Suprapubic skin (tissue), 4 donors: ENCODE measurements around the gene FOXO3. TPM values are rescaled to one million over a fixed set of nuclear protein-coding genes. Genes with fewer than 3 reads are reported as not detected.
A peak's percentile ranks its signal among the peaks of the same experiment; 100 is the strongest.
"Not testable (repeated sequence)": the region's sequence is repeated elsewhere in the genome, so short reads cannot be mapped to it uniquely, and the experiment has no call there.

Experiments used
- DNase-seq, 2 donors: peaks; one replicate each; pipeline ENCODE4 v3.0.0-alpha.2; 2019; ENCODE audit warnings: low spot score in 2 of 2
- H3K27ac ChIP-seq: fragments of 200-600 bp; sonication (generic); one replicate; pipeline ENCODE4 v1.5.1; 2019
- H3K27me3 ChIP-seq: fragments of 200-600 bp; sonication (generic); one replicate; pipeline ENCODE4 v1.5.1; 2019
- H3K36me3 ChIP-seq: fragments of 200-600 bp; sonication (generic); one replicate; pipeline ENCODE4 v1.5.1; 2019
- H3K4me1 ChIP-seq: fragments of 200-600 bp; sonication (generic); one replicate; pipeline ENCODE4 v1.5.1; 2019
- H3K4me3 ChIP-seq: fragments of 200-600 bp; sonication (generic); one replicate; pipeline ENCODE4 v1.5.1; 2019; ENCODE audit warnings: mild to moderate bottlenecking
- H3K9me3 ChIP-seq: fragments of 200-600 bp; sonication (generic); one replicate; pipeline ENCODE4 v1.5.1; 2019
- CTCF ChIP-seq, 2 donors: fragments of 200-600 bp in 1 of 2; fragments of 450-650 bp in 1 of 2; sonication (generic) in 1 of 2; IDR thresholded peaks; one replicate each; pipeline ENCODE4 v1.5.1; 2016 to 2019; ENCODE audit warnings: antibody characterized with exemption in 2 of 2, mild to moderate bottlenecking in 1 of 2, moderate library complexity in 1 of 2
- EP300 ChIP-seq: sonication (generic); formaldehyde crosslinking; IDR thresholded peaks from one replicate; pipeline ENCODE4 v1.6.1; 2017; ENCODE audit warnings: antibody characterized with exemption
- POLR2A ChIP-seq, 2 donors: fragments of 450-650 bp; IDR thresholded peaks; one replicate each; pipeline ENCODE4 v1.6.1; 2017; ENCODE audit warnings: antibody characterized with exemption in 2 of 2, mild to moderate bottlenecking in 2 of 2, moderate library complexity in 2 of 2
- POLR2AphosphoS5 ChIP-seq, 3 donors: sonication (generic); formaldehyde crosslinking; IDR thresholded peaks; one replicate each; pipeline ENCODE4 v1.6.1; 2017; ENCODE audit warnings: antibody characterized with exemption in 3 of 3
- WGBS: methylation state at CpG from one replicate; pipeline ENCODE4 v1.1.5; 2018; 5-methylcytosine and 5-hydroxymethylcytosine counted together
- total RNA-seq, 4 donors: library from RNA; depleted of rRNA; stranded (reverse); fragments of >200 nt; gene quantifications; one replicate each; pipeline ENCODE4 v1.1.0, GENCODE V29; 2016

Gene FOXO3
- total RNA-seq, 4 donors from 2014 or later = 103 to 141 (median 121) TPM

- WGBS = 55% methylated on average over 12 of the region's 12 CpGs
These were observed 95.3 kb downstream of the FOXO3 start for GRCh38 chr6:108655806-108656651.

GRCh38 chr6:108656836-108657235, 96.1 kb downstream of the FOXO3 start:
- DNase-seq = no peak
- Histone ChIP-seq H3K27me3 (no peaks in the 10 kb centered on the region), H3K4me1 (peaks cover 66% of the 10 kb centered on the region), H3K36me3 (no peaks in the 10 kb centered on the region), H3K4me3 (peak overlapping the region; percentile 23), H3K9me3 (no peaks in the 10 kb centered on the region), H3K27ac (peak overlapping the region; percentile 84)
- TF ChIP-seq POLR2AphosphoS5 (IDR thresholded peaks at IDR 0.05) = no peak
- TF ChIP-seq POLR2A (IDR thresholded peaks at IDR 0.05) = no peak
- no peak for TF ChIP-seq CTCF (IDR thresholded peaks at IDR 0.05)
- TF ChIP-seq EP300 = no peak
- 54% methylated on average over 2 of the region's 2 CpGs for WGBS

More at GRCh38 chr6:108655806-108656651, 95.3 kb downstream of the FOXO3 start:
- peaks cover 66% of the 10 kb centered on the region for H3K4me1 ChIP-seq
- no peak for TF ChIP-seq POLR2AphosphoS5 (IDR thresholded peaks at IDR 0.05)
- no peak for TF ChIP-seq CTCF (IDR thresholded peaks at IDR 0.05)
- no peak for TF ChIP-seq POLR2A (IDR thresholded peaks at IDR 0.05)
- no peak for TF ChIP-seq EP300
- DNase-seq = no peak
- H3K4me3 ChIP-seq = peak overlapping the region; percentile 23
- H3K27ac ChIP-seq = peak overlapping the region; percentile 84
- H3K36me3 ChIP-seq = no peaks in the 10 kb centered on the region
- H3K27me3 ChIP-seq = no peaks in the 10 kb centered on the region
- no peaks in the 10 kb centered on the region for H3K9me3 ChIP-seq

GRCh38 chr6:108658174-108658573, 97.5 kb downstream of the FOXO3 start:
- H3K4me1 ChIP-seq = peaks cover 54% of the 10 kb centered on the region
- H3K36me3 ChIP-seq = no peaks in the 10 kb centered on the region
- peak overlapping the region; percentile 23 for H3K4me3 ChIP-seq
- no peak for DNase-seq
- 91% methylated on average over 2 of the region's 2 CpGs for WGBS
- H3K9me3 ChIP-seq = no peaks in the 10 kb centered on the region
- no peak overlapping the region for H3K27ac ChIP-seq
- TF ChIP-seq POLR2A (IDR thresholded peaks at IDR 0.05) (no peak), CTCF (IDR thresholded peaks at IDR 0.05) (no peak), POLR2AphosphoS5 (IDR thresholded peaks at IDR 0.05) (no peak), EP300 (no peak)
- H3K27me3 ChIP-seq = no peaks in the 10 kb centered on the region

- not testable (repeated sequence) for H3K27me3 ChIP-seq, H3K4me3 ChIP-seq, H3K27ac ChIP-seq, H3K9me3 ChIP-seq, H3K36me3 ChIP-seq, DNase-seq
- WGBS = 98% methylated on average over 4 of the region's 4 CpGs
- H3K4me1 ChIP-seq = peaks cover 48% of the 10 kb centered on the region
These were observed 98.1 kb downstream of the FOXO3 start for GRCh38 chr6:108658785-108659184.

- no peak overlapping the region for H3K27ac ChIP-seq
- no peak for DNase-seq
- H3K36me3 ChIP-seq = peaks cover 14% of the 10 kb centered on the region
- no peaks in the 10 kb centered on the region for H3K9me3 ChIP-seq
- H3K4me3 ChIP-seq = no peak overlapping the region
- TF ChIP-seq POLR2A (IDR thresholded peaks at IDR 0.05) = no peak
- TF ChIP-seq CTCF (IDR thresholded peaks at IDR 0.05) = no peak
- no peak for TF ChIP-seq EP300
- no peak for TF ChIP-seq POLR2AphosphoS5 (IDR thresholded peaks at IDR 0.05)
- H3K4me1 ChIP-seq = peaks cover 33% of the 10 kb centered on the region
- no peaks in the 10 kb centered on the region for H3K27me3 ChIP-seq
- 78% methylated on average over 4 of the region's 4 CpGs for WGBS
These were observed 99.5 kb downstream of the FOXO3 start for GRCh38 chr6:108660251-108660650.
